ENCODE results near the gene NOP16. TPM values are rescaled to one million over a fixed set of nuclear protein-coding genes. Genes with fewer than 3 reads are reported as not detected.

The NOP16 gene
- total and polyA plus RNA-seq, 2 of the 13 experiments (the other 11 are each of a cell fraction or from before 2014, with no cell fraction given): 43.3 to 48.4 TPM

GRCh38 chr5:176361437-176362232 lies 26.8 kb downstream of the NOP16 start, which contains the start of gene KIAA1191 (continued):
- peak; percentile 56; the same call in 1 of the 2 replicates for TF ChIP-seq NAIF1 (CRISPR knock-in tag; IDR thresholded peaks at IDR 0.05; ENCODE audit: borderline replicate concordance)
- peak; percentile 68; the same call in 1 of the 2 replicates for TF ChIP-seq ZNF768 (CRISPR knock-in tag; IDR thresholded peaks at IDR 0.05)
- TF ChIP-seq E2F2 (CRISPR knock-in tag; IDR thresholded peaks at IDR 0.05; ENCODE audit: borderline replicate concordance): no peak
- TF ChIP-seq, protein P1, sequence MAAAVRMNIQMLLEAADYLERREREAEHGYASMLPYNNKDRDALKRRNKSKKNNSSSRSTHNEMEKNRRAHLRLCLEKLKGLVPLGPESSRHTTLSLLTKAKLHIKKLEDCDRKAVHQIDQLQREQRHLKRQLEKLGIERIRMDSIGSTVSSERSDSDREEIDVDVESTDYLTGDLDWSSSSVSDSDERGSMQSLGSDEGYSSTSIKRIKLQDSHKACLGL (CRISPR knock-in tag; IDR thresholded peaks at IDR 0.05): peak; percentile 22; the same call in 1 of the 2 replicates
- TF ChIP-seq, protein P2, sequence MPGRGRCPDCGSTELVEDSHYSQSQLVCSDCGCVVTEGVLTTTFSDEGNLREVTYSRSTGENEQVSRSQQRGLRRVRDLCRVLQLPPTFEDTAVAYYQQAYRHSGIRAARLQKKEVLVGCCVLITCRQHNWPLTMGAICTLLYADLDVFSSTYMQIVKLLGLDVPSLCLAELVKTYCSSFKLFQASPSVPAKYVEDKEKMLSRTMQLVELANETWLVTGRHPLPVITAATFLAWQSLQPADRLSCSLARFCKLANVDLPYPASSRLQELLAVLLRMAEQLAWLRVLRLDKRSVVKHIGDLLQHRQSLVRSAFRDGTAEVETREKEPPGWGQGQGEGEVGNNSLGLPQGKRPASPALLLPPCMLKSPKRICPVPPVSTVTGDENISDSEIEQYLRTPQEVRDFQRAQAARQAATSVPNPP (CRISPR knock-in tag; IDR thresholded peaks at IDR 0.05): 0 out of 2 replicates have a peak, but pooled peaks have one; percentile 6
- peak; percentile 18; the same call in 1 of the 2 replicates for TF ChIP-seq ZNF138 (CRISPR knock-in tag; IDR thresholded peaks at IDR 0.05; ENCODE audit: low read depth)
- TF ChIP-seq ZNF331 (CRISPR knock-in tag; IDR thresholded peaks at IDR 0.05): peak; percentile 64
- TF ChIP-seq KMT2B (CRISPR knock-in tag; IDR thresholded peaks at IDR 0.05): peak; percentile 92
- no peak for TF ChIP-seq BRCA1 (CRISPR knock-in tag; IDR thresholded peaks at IDR 0.05)
- TF ChIP-seq ZNF34 (CRISPR knock-in tag; IDR thresholded peaks at IDR 0.05; ENCODE audit: borderline replicate concordance): peak; percentile 71; the same call in 1 of the 2 replicates
- 0 out of 2 replicates have a peak, but pooled peaks have one; percentile 24 for TF ChIP-seq PPARG (CRISPR knock-in tag; conservative IDR thresholded peaks at IDR 0.05)
- peak; percentile 37; the same call in 1 of the 2 replicates for TF ChIP-seq PRDM10 (CRISPR knock-in tag; IDR thresholded peaks at IDR 0.05; ENCODE audit: low read depth)
- peak; percentile 49; the same call in 1 of the 2 replicates for TF ChIP-seq HDAC2 (CRISPR knock-in tag; IDR thresholded peaks at IDR 0.05)
- peak; percentile 75; the same call in 1 of the 2 replicates for TF ChIP-seq KDM5B (CRISPR knock-in tag; IDR thresholded peaks at IDR 0.05; ENCODE audit: borderline replicate concordance)
- 0 out of 2 replicates have a peak, but pooled peaks have one; percentile 37 for TF ChIP-seq ONECUT2 (CRISPR knock-in tag; IDR thresholded peaks at IDR 0.05)
- TF ChIP-seq TFE3 (CRISPR knock-in tag; IDR thresholded peaks at IDR 0.05): peak; percentile 72
- TF ChIP-seq, protein P3, sequence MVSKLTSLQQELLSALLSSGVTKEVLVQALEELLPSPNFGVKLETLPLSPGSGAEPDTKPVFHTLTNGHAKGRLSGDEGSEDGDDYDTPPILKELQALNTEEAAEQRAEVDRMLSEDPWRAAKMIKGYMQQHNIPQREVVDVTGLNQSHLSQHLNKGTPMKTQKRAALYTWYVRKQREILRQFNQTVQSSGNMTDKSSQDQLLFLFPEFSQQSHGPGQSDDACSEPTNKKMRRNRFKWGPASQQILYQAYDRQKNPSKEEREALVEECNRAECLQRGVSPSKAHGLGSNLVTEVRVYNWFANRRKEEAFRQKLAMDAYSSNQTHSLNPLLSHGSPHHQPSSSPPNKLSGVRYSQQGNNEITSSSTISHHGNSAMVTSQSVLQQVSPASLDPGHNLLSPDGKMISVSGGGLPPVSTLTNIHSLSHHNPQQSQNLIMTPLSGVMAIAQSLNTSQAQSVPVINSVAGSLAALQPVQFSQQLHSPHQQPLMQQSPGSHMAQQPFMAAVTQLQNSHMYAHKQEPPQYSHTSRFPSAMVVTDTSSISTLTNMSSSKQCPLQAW (CRISPR knock-in tag; IDR thresholded peaks at IDR 0.05): peak; percentile 45; the same call in 1 of the 2 replicates
- TF ChIP-seq ELF4 (CRISPR knock-in tag; IDR thresholded peaks at IDR 0.05; ENCODE audit: borderline replicate concordance): no peak
